ENCODE measurements around the gene NRL. TPM values are rescaled to one million over a fixed set of nuclear protein-coding genes. Genes with fewer than 3 reads are reported as not detected.

NRL gene
- total and polyA plus RNA-seq, 2 donors (not counting 3 experiments of a cell fraction or from before 2014, with no cell fraction given), result 0.71 to 1.1 TPM

- H3K9me1 ChIP-seq (replicated peaks; ENCODE audit: control insufficient read depth, extremely low read depth, insufficient read depth, low read length), result no peaks in the 10 kb centered on the region
- CTCF ChIA-PET, result interaction anchor here (0.8 to 5.2 kb wide), 2 partner anchors 9 to 46 kb away, joined by 3 to 26 read pairs; no protein-coding TSS in a partner anchor
- intact Hi-C loops (cut with micrococcal nuclease) (no loop called here), dilution Hi-C loops (cut with MboI; ENCODE audit: extremely low pct_ligation_motif_present, low sequenced_read_pairs) (no loop called here)
- FAIRE-seq (no peak), DNase-seq (ENCODE audit: low read depth, low spot score) (no peak)
- peaks cover 0 to 1% of the 10 kb centered on the region in 2 experiments for H3K27me3 ChIP-seq (ENCODE audit: control insufficient read depth in 2 of 2, insufficient read depth in 2 of 2, low read length in 2 of 2)
- no peak overlapping the region for H3K4me2 ChIP-seq (ENCODE audit: insufficient read depth, low read length)
- BruUV-seq (replicated peaks), result no TSS peak
- no peaks in the 10 kb centered on the region for H3K36me3 ChIP-seq (ENCODE audit: control insufficient read depth in 2 of 2, extremely low read depth in 1 of 2, insufficient read depth in 2 of 2, low read length in 2 of 2)
- H3K9me3 ChIP-seq (replicated peaks; ENCODE audit: control insufficient read depth, insufficient read depth, low read length), result no peaks in the 10 kb centered on the region
- no peaks in the 10 kb centered on the region for H3K4me1 ChIP-seq (ENCODE audit: control insufficient read depth, extremely low read depth, insufficient read depth, low read length)
- no peaks in the 10 kb centered on the region for H4K20me1 ChIP-seq (replicated peaks; ENCODE audit: control insufficient read depth, extremely low read depth, insufficient read depth, low read length)
- H3K9ac ChIP-seq (replicated peaks; ENCODE audit: extremely low read depth, insufficient read depth, low read length), result no peak overlapping the region
- TF ChIP-seq, protein P1, sequence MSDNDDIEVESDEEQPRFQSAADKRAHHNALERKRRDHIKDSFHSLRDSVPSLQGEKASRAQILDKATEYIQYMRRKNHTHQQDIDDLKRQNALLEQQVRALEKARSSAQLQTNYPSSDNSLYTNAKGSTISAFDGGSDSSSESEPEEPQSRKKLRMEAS (IDR thresholded peaks at IDR 0.05; ENCODE audit: insufficient read depth, insufficient read length), result no peak
- TF ChIP-seq MYC (IDR thresholded peaks at IDR 0.05; ENCODE audit: low read depth, low read length) (no peak), POLR2AphosphoS5 (IDR thresholded peaks at IDR 0.05; ENCODE audit: insufficient read depth, low read depth, low read length) (no peak), EZH2 (IDR thresholded peaks at IDR 0.05; ENCODE audit: borderline replicate concordance, low read depth, low read length, severe bottlenecking) (no peak), POLR2A (IDR thresholded peaks at IDR 0.05; ENCODE audit: low read depth, low read length) (no peak), GATA2 (IDR thresholded peaks at IDR 0.05; ENCODE audit: insufficient read depth, insufficient read length, low read depth, low read length) (no peak), JUN (IDR thresholded peaks at IDR 0.05; ENCODE audit: borderline replicate concordance, insufficient read depth, insufficient read length, low read depth) (no peak), FOS (IDR thresholded peaks at IDR 0.05; ENCODE audit: borderline replicate concordance, insufficient read depth, low read length) (no peak)
- TF ChIP-seq, protein P2, sequence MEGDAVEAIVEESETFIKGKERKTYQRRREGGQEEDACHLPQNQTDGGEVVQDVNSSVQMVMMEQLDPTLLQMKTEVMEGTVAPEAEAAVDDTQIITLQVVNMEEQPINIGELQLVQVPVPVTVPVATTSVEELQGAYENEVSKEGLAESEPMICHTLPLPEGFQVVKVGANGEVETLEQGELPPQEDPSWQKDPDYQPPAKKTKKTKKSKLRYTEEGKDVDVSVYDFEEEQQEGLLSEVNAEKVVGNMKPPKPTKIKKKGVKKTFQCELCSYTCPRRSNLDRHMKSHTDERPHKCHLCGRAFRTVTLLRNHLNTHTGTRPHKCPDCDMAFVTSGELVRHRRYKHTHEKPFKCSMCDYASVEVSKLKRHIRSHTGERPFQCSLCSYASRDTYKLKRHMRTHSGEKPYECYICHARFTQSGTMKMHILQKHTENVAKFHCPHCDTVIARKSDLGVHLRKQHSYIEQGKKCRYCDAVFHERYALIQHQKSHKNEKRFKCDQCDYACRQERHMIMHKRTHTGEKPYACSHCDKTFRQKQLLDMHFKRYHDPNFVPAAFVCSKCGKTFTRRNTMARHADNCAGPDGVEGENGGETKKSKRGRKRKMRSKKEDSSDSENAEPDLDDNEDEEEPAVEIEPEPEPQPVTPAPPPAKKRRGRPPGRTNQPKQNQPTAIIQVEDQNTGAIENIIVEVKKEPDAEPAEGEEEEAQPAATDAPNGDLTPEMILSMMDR (IDR thresholded peaks at IDR 0.05; ENCODE audit: extremely low read depth in 1 of 2, insufficient read depth in 1 of 2, low read depth in 1 of 2, low read length in 2 of 2), result no peak
- POLR2A ChIA-PET, result no interaction called here
- H2AFZ ChIP-seq (ENCODE audit: low read depth, low read length), result no peak overlapping the region
- no peaks in the 10 kb centered on the region for H3K79me2 ChIP-seq (ENCODE audit: control insufficient read depth, insufficient read depth, low read length)
- no peak overlapping the region for H3K27ac ChIP-seq (ENCODE audit: insufficient read depth, low read depth, low read length)
- no peak overlapping the region for H3K4me3 ChIP-seq (replicated peaks in 1 of 3; ENCODE audit: insufficient read depth in 1 of 3, low read depth in 1 of 3, low read length in 3 of 3)
Observed at GRCh38 chr14:24063263-24063836, 51.4 kb downstream of the NRL start.

All from endothelial cell of umbilical vein (primary cell).